H1 (cell line): Measurements from ENCODE around the gene P4HA3. TPM values are rescaled to one million over a fixed set of nuclear protein-coding genes. Genes with fewer than 3 reads are reported as not detected.

ENCODE experiments used
- CTCF ChIA-PET: fragments of 300-600 bp; sonication (Branson Sonifier 250); formaldehyde crosslinking; loops from one replicate; lab custom pipeline; 2021; ENCODE audit not compliant: partially characterized antibody; lab: Charles Lee
- POLR2A ChIA-PET: fragments of 300-600 bp; sonication (Branson Sonifier 250); formaldehyde crosslinking; loops from one replicate; lab custom pipeline; 2021; ENCODE audit warnings: inconsistent platforms; ENCODE audit not compliant: partially characterized antibody; lab: Charles Lee
- DNase-seq, 2 experiments: peaks; one replicate each; pipeline versions ENCODE4 v3.0.0 to v3.0.0-alpha.2; 2010 to 2022; ENCODE audit warnings: low spot score in 2 of 2, low read depth in 1 of 2, mixed read lengths in 1 of 2
- FAIRE-seq: peaks from 2 replicates; lab custom pipeline; 2011; peaks lifted over from hg19 to GRCh38; lab: Jason Lieb, UNC
- H2AFZ ChIP-seq: 2 replicates; pipeline ENCODE4 v1.8.1; 2012; ENCODE audit warnings: low read length, inconsistent platforms
- H2AK5ac ChIP-seq: 2 replicates; pipeline ENCODE4 v1.6.1; 2013; ENCODE audit warnings: low read depth, low read length
- H2BK120ac ChIP-seq: replicated peaks from 2 replicates; pipeline ENCODE3; 2013; ENCODE audit warnings: low read depth, low read length, inconsistent platforms
- H2BK12ac ChIP-seq: 2 replicates; pipeline ENCODE4 v1.6.1; 2013; ENCODE audit warnings: low read depth, low read length
- H2BK15ac ChIP-seq: 2 replicates; pipeline ENCODE4 v1.6.1; 2013; ENCODE audit warnings: low read length
- H2BK20ac ChIP-seq: 2 replicates; pipeline ENCODE4 v1.6.1; 2013; ENCODE audit warnings: low read length
- H2BK5ac ChIP-seq: 2 replicates; pipeline ENCODE4 v1.6.1; 2013; ENCODE audit warnings: low read depth, low read length
- H3K14ac ChIP-seq: 2 replicates; pipeline ENCODE4 v1.6.1; 2013; ENCODE audit warnings: inconsistent platforms; ENCODE audit not compliant: insufficient read length
- H3K18ac ChIP-seq: 2 replicates; pipeline ENCODE4 v1.6.1; 2013; ENCODE audit warnings: low read length; ENCODE audit errors: extremely low read depth
- H3K23ac ChIP-seq: 2 replicates; pipeline ENCODE4 v1.6.1; 2013; ENCODE audit warnings: inconsistent platforms; ENCODE audit not compliant: insufficient read length
- H3K23me2 ChIP-seq: 2 replicates; pipeline ENCODE4 v1.6.1; 2013; ENCODE audit warnings: low read depth, low read length
- H3K27ac ChIP-seq: 2 replicates; pipeline ENCODE4 v1.6.1; 2011; ENCODE audit warnings: low read depth, low read length, inconsistent platforms
- H3K27me3 ChIP-seq, 4 experiments: replicated peaks in 1 of 4; 1 replicate in 1 of 4; 2 replicates in 3 of 4; pipeline versions ENCODE4 v1.6.1 to v1.8.1; 2011 to 2013; ENCODE audit warnings: low read length in 3 of 4, mild to moderate bottlenecking in 3 of 4, inconsistent platforms in 2 of 4, mixed read lengths in 2 of 4, moderate library complexity in 1 of 4; ENCODE audit not compliant: control insufficient read depth in 3 of 4, insufficient read depth in 3 of 4; ENCODE audit errors: extremely low read depth in 1 of 4
- H3K36me3 ChIP-seq, 4 experiments: 2 replicates each; pipeline versions ENCODE4 v1.6.1 to v1.8.1; 2011 to 2013; ENCODE audit warnings: mild to moderate bottlenecking in 4 of 4, low read length in 3 of 4, moderate library complexity in 2 of 4, control low read depth in 1 of 4, inconsistent platforms in 1 of 4; ENCODE audit not compliant: insufficient read depth in 4 of 4, control insufficient read depth in 2 of 4
- H3K4ac ChIP-seq: replicated peaks from 2 replicates; pipeline ENCODE3; 2013; ENCODE audit warnings: low read length, low read depth, mixed read lengths, inconsistent platforms; ENCODE audit not compliant: insufficient read length
- H3K4me1 ChIP-seq, 4 experiments: replicated peaks in 1 of 4; 1 replicate in 1 of 4; 2 replicates in 3 of 4; pipeline versions ENCODE4 v1.6.1 to v1.8.1; 2011 to 2013; ENCODE audit warnings: low read length in 3 of 4, inconsistent platforms in 2 of 4, mixed read lengths in 1 of 4; ENCODE audit not compliant: insufficient read depth in 4 of 4, control insufficient read depth in 3 of 4
- H3K4me2 ChIP-seq, 2 experiments: 2 replicates each; pipeline versions ENCODE4 v1.6.1 to v1.8.1; 2011 to 2013; ENCODE audit warnings: low read depth in 2 of 2, low read length in 2 of 2, control low read depth in 1 of 2, inconsistent platforms in 1 of 2, mild to moderate bottlenecking in 1 of 2; ENCODE audit not compliant: insufficient read depth in 1 of 2
- H3K4me3 ChIP-seq, 4 experiments: fragments of 200-600, 300-600 bp in 1 of 4; sonication (generic), shearing (Covaris generic), sonication (Bioruptor Twin) in 1 of 4; 2 replicates each; pipeline versions ENCODE4 v1.5.1 to v1.8.1; 2011 to 2016; ENCODE audit warnings: low read length in 4 of 4, low read depth in 3 of 4, control low read depth in 2 of 4, inconsistent platforms in 2 of 4, mild to moderate bottlenecking in 2 of 4, mixed read lengths in 1 of 4, moderate library complexity in 1 of 4; ENCODE audit not compliant: insufficient read depth in 2 of 4; ENCODE audit errors: extremely low read depth in 1 of 4
- H3K56ac ChIP-seq: replicated peaks from 2 replicates; pipeline ENCODE3; 2013; ENCODE audit warnings: low read depth, mild to moderate bottlenecking, mixed read lengths, low read length, inconsistent platforms; ENCODE audit not compliant: insufficient read length
- H3K79me1 ChIP-seq: 2 replicates; pipeline ENCODE4 v1.6.1; 2013; ENCODE audit warnings: low read depth, low read length, control low read depth
- H3K79me2 ChIP-seq, 2 experiments: 2 replicates each; pipeline versions ENCODE4 v1.6.1 to v1.8.1; 2012 to 2013; ENCODE audit warnings: low read length in 2 of 2, mild to moderate bottlenecking in 2 of 2, inconsistent platforms in 1 of 2; ENCODE audit not compliant: insufficient read depth in 2 of 2, control insufficient read depth in 1 of 2
- H3K9ac ChIP-seq, 4 experiments: replicated peaks in 1 of 4; 1 replicate in 1 of 4; 2 replicates in 3 of 4; pipeline versions ENCODE4 v1.6.1 to v1.8.1; 2011 to 2013; ENCODE audit warnings: low read depth in 3 of 4, low read length in 3 of 4, control low read depth in 2 of 4, mild to moderate bottlenecking in 2 of 4, moderate library complexity in 2 of 4, inconsistent platforms in 1 of 4; ENCODE audit errors: extremely low read depth in 1 of 4
- H3K9me3 ChIP-seq, 2 experiments: 2 replicates each; pipeline versions ENCODE4 v1.6.1 to v1.8.1; 2012 to 2013; ENCODE audit warnings: mild to moderate bottlenecking in 2 of 2, moderate library complexity in 2 of 2, control low read depth in 1 of 2, inconsistent platforms in 1 of 2, low read depth in 1 of 2, low read length in 1 of 2, mixed read lengths in 1 of 2; ENCODE audit not compliant: insufficient read depth in 2 of 2
- H4K20me1 ChIP-seq, 2 experiments: replicated peaks in 1 of 2; 2 replicates each; pipeline versions ENCODE3 to v1.8.1; 2011 to 2013; ENCODE audit warnings: inconsistent platforms in 2 of 2, low read length in 2 of 2, mild to moderate bottlenecking in 1 of 2; ENCODE audit not compliant: insufficient read depth in 2 of 2, control insufficient read depth in 1 of 2
- H4K5ac ChIP-seq: 2 replicates; pipeline ENCODE4 v1.6.1; 2013; ENCODE audit warnings: low read length, low read depth, mixed read lengths, inconsistent platforms; ENCODE audit not compliant: insufficient read length
- H4K8ac ChIP-seq: 2 replicates; pipeline ENCODE4 v1.8.0; 2013; ENCODE audit warnings: mild to moderate bottlenecking, moderate library complexity, low read length, inconsistent platforms; ENCODE audit not compliant: insufficient read depth; ENCODE audit errors: extremely low read depth
- H4K91ac ChIP-seq: replicated peaks from 2 replicates; pipeline ENCODE3; 2013; ENCODE audit warnings: low read length, mixed read lengths, inconsistent platforms; ENCODE audit not compliant: insufficient read length
- FOSL1 ChIP-seq: IDR thresholded peaks from 2 replicates; pipeline ENCODE4 v1.6.1; 2011; ENCODE audit warnings: mild to moderate bottlenecking, low read depth, low read length, moderate library complexity; ENCODE audit not compliant: insufficient read depth
- HDAC2 ChIP-seq, 2 experiments: fragments of 300-600 bp in 1 of 2; sonication (generic) in 1 of 2; IDR thresholded peaks; 2 replicates each; pipeline ENCODE4 v1.6.1; 2011 to 2012; ENCODE audit warnings: low read depth in 2 of 2, low read length in 2 of 2, mild to moderate bottlenecking in 2 of 2, moderate library complexity in 2 of 2, borderline replicate concordance in 1 of 2, inconsistent platforms in 1 of 2
- KDM5A ChIP-seq: fragments of 200-600 bp; IDR thresholded peaks from 2 replicates; pipeline ENCODE4 v1.7.1; 2012; ENCODE audit warnings: mild to moderate bottlenecking, low read length, inconsistent platforms, mixed read lengths
- RFX5 ChIP-seq: IDR thresholded peaks from 2 replicates; pipeline ENCODE4 v1.6.1; 2011; ENCODE audit warnings: low read depth, low read length, improper control_type of control experiment, borderline replicate concordance
- RNF2 ChIP-seq: fragments of 200-900, 300-1000 bp; sonication (generic); IDR thresholded peaks from 2 replicates; pipeline ENCODE4 v1.7.1; 2016; ENCODE audit warnings: borderline replicate concordance, low read depth, mild to moderate bottlenecking, antibody characterized with exemption, low read length; ENCODE audit not compliant: poor library complexity, severe bottlenecking; ENCODE audit errors: missing control alignments
- SUZ12 ChIP-seq: fragments of 200-600 bp; sonication (generic); IDR thresholded peaks from 2 replicates; pipeline ENCODE4 v1.6.1; 2012; ENCODE audit warnings: mild to moderate bottlenecking, inconsistent platforms, low read length, moderate library complexity, mixed read lengths
- TCF12 ChIP-seq: IDR thresholded peaks from 2 replicates; pipeline ENCODE4 v1.6.1; 2011; ENCODE audit warnings: low read depth, mild to moderate bottlenecking, low read length
- WGBS, 2 experiments: shearing (Covaris generic) in 1 of 2; methylation state at CpG; one replicate each; pipeline versions ENCODE4 v1.1.6 to v1.1.7; 2013 to 2015; ENCODE audit warnings: low lambda C conversion rate in 2 of 2, mixed read lengths in 2 of 2, inconsistent platforms in 1 of 2, low coverage in 1 of 2, missing lambda C conversion rate in 1 of 2; ENCODE audit not compliant: insufficient replicate concordance in 2 of 2, insufficient coverage in 1 of 2, insufficient read length in 1 of 2; ENCODE audit errors: extremely low coverage in 1 of 2, missing lambda C conversion rate in 1 of 2; 5-methylcytosine and 5-hydroxymethylcytosine counted together
- polyA plus RNA-seq, 7 experiments: library from polyadenylated mRNA; depleted of rRNA in 3 of 7; stranded (reverse) in 5 of 7; unstranded in 2 of 7; fragments of >200 nt in 5 of 7; fragments of 200-250 nt in 2 of 7; gene quantifications; 1 replicate in 5 of 7; 2 replicates in 1 of 7; 4 replicates in 1 of 7; pipeline versions ENCODE4 v1.2.1 to v1.2.3, GENCODE V29; 2011 to 2013; ENCODE audit warnings: missing spikeins in 2 of 7, mixed read lengths in 2 of 7
- total RNA-seq: library from RNA; stranded (reverse); fragmentation: NEBNext Ultra II Directional; extraction: Animal tissue kit (Norgen Biotek cat#: 25700); gene quantifications from 2 replicates; pipeline ENCODE4 v1.2.1, GENCODE V29; 2021
- TF ChIP-seq, protein P1 (sequence below), 3 experiments: IDR thresholded peaks; 1 replicate in 2 of 3; 2 replicates in 1 of 3; pipeline versions ENCODE4 v1.5.1 to v1.6.1; 2011; ENCODE audit warnings: low read length in 3 of 3, mild to moderate bottlenecking in 3 of 3, inconsistent platforms in 2 of 3, low read depth in 1 of 3, moderate library complexity in 1 of 3; ENCODE audit not compliant: insufficient read depth in 1 of 3; ENCODE audit errors: control extremely low read depth in 1 of 3

P4HA3 gene
- total and polyA plus RNA-seq, 2 of the 8 experiments (the other 6 are each of a cell fraction or from before 2014, with no cell fraction given), result 0.06 TPM; not detected in 1

DNA sequence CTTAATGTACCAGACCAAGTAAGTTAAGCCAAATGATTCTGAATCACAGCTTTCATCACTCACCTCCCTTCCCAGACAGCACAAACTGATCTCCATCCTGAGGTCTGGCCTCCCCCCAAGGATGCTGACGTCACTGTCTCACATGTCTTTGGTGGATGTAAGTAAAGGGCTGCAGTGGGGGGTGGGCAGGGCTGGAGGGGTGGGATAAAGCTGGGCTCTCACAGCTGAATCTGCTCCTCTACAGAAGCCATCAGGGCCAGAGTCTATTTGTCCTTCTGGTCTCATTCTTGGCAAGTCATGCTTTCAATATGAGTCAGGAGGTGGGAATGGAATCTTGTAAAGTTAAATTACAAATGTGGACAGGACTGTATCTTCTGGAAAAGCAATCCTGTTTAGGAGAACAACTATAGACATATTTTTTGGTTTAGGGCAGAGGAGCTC lies 32.7 kb downstream of the P4HA3 start:
- POLR2A ChIA-PET, result no interaction called here

More for the DNA sequence above, 32.7 kb downstream of the P4HA3 start:
- Histone ChIP-seq H3K18ac (no peak overlapping the region), H4K5ac (no peak overlapping the region), H3K4ac (no peak overlapping the region), H2BK15ac (no peak overlapping the region), H2BK120ac (no peak overlapping the region), H3K56ac (no peak overlapping the region), H3K9me3 (no peaks in the 10 kb centered on the region), H3K4me2 (no peak overlapping the region), H3K27me3 (no peaks in the 10 kb centered on the region), H2BK5ac (no peak overlapping the region), H2AK5ac (no peak overlapping the region), H3K79me1 (no peaks in the 10 kb centered on the region), H3K23ac (no peak overlapping the region), H2BK20ac (no peak overlapping the region), H3K4me1 (no peaks in the 10 kb centered on the region), H3K23me2 (no peaks in the 10 kb centered on the region), H4K91ac (no peak overlapping the region), H2AFZ (no peak overlapping the region), H3K79me2 (no peaks in the 10 kb centered on the region), H3K9ac (no peak overlapping the region), H4K8ac (no peak overlapping the region), H2BK12ac (no peak overlapping the region), H4K20me1 (no peaks in the 10 kb centered on the region), H3K14ac (no peak overlapping the region), H3K36me3 (no peaks in the 10 kb centered on the region), H3K4me3 (no peak overlapping the region), H3K27ac (no peak overlapping the region)
- no peak for FAIRE-seq
- 75% methylated on average over 1 of the region's 1 CpG; no CpG with 5 or more reads in 1 of the 2 experiments for WGBS, 2 experiments
- TF ChIP-seq TCF12 (no peak), HDAC2 (IDR thresholded peaks at IDR 0.05; ENCODE audit: borderline replicate concordance in 1 of 2, low read depth in 2 of 2, low read length in 2 of 2) (no peak), RNF2 (no peak), KDM5A (no peak), RFX5 (no peak), FOSL1 (no peak), SUZ12 (no peak)
- TF ChIP-seq, protein P1, sequence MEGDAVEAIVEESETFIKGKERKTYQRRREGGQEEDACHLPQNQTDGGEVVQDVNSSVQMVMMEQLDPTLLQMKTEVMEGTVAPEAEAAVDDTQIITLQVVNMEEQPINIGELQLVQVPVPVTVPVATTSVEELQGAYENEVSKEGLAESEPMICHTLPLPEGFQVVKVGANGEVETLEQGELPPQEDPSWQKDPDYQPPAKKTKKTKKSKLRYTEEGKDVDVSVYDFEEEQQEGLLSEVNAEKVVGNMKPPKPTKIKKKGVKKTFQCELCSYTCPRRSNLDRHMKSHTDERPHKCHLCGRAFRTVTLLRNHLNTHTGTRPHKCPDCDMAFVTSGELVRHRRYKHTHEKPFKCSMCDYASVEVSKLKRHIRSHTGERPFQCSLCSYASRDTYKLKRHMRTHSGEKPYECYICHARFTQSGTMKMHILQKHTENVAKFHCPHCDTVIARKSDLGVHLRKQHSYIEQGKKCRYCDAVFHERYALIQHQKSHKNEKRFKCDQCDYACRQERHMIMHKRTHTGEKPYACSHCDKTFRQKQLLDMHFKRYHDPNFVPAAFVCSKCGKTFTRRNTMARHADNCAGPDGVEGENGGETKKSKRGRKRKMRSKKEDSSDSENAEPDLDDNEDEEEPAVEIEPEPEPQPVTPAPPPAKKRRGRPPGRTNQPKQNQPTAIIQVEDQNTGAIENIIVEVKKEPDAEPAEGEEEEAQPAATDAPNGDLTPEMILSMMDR (IDR thresholded peaks at IDR 0.05; ENCODE audit: control extremely low read depth in 1 of 3, insufficient read depth in 1 of 3, low read depth in 1 of 3, low read length in 3 of 3), result no peak
- no peak for DNase-seq
- CTCF ChIA-PET, result interaction anchor here (0.6 to 1.8 kb wide), 5 partner anchors 9 to 415 kb away, joined by 3 to 6 read pairs (median 4); no protein-coding TSS in a partner anchor
